ENCODE data around the gene ATP5PO. TPM values are rescaled to one million over a fixed set of nuclear protein-coding genes. Genes with fewer than 3 reads are reported as not detected.
"Not testable (repeated sequence)": the region's sequence is repeated elsewhere in the genome, so short reads cannot be mapped to it uniquely, and the experiment has no call there.

ATP5PO gene
- polyA plus RNA-seq, 3 donors: 413 to 466 (median 446) TPM

DNA sequence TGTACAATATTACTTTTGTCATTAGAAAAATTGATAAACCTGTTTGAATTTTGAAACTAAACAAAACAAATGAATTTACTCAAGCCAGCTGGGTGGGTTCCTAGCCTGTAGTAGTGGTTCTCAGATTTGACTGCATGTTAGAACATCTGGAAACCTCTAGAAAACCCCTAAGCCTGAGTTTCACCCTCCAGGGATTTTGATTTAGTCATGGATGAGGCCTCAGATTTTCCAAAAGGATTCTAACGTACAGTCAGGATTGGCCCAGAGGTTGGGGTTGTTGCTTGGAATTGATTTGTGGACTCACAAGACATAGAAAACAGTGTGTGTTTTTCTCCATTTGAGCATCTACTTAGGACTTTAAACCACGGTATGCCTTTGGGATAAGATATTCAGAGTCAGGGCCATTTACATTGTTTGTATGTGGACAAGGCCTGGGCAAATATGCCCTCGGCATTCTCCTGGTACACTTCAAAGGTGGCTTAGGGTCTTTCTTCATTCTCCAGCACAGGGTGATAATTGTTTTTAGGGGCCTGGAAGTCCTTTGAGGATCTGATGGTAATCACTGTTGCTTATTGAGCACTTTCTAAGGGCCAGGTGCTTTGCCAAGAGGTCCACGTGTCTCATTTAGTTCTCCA, 42.6 kb downstream of the ATP5PO start:
- no peak for DNase-seq (ENCODE audit: low read depth in 3 of 3, low spot score in 2 of 3)

DNA sequence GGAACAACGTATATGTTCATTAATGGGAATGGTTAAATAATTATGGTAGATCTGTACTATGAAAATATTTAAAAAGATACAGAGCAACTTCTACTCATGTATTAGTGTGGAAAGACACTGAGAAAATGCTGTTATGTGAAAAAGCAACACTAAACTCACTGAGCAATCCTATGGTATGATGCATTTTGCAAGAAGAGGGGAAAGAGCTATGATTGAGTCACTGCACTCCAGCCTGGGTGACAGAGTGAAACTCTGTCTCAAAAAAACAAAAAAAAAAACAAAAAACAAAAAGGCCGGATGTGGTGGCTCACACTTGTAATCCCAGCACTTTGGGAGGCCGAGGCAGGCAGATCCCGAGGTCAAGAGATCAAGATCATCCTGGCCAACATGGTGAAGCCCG, 44.4 kb downstream of the ATP5PO start:
- no peak for DNase-seq (ENCODE audit: low read depth in 3 of 3, low spot score in 2 of 3)

GRCh38 chr21:33870768-33871167, 44.8 kb downstream of the ATP5PO start:
- no peak for DNase-seq (ENCODE audit: low read depth in 3 of 3, low spot score in 2 of 3)

- DNase-seq (ENCODE audit: low read depth in 3 of 3, low spot score in 2 of 3): no peak
These were observed 45.7 kb downstream of the ATP5PO start for GRCh38 chr21:33869873-33870272.

- DNase-seq (ENCODE audit: low read depth in 3 of 3, low spot score in 2 of 3): not testable (repeated sequence)
These were observed 47.7 kb downstream of the ATP5PO start for GRCh38 chr21:33867868-33868267.

GRCh38 chr21:33866826-33867225, 48.8 kb downstream of the ATP5PO start:
- no peak for DNase-seq (ENCODE audit: low read depth in 3 of 3, low spot score in 2 of 3)

DNA sequence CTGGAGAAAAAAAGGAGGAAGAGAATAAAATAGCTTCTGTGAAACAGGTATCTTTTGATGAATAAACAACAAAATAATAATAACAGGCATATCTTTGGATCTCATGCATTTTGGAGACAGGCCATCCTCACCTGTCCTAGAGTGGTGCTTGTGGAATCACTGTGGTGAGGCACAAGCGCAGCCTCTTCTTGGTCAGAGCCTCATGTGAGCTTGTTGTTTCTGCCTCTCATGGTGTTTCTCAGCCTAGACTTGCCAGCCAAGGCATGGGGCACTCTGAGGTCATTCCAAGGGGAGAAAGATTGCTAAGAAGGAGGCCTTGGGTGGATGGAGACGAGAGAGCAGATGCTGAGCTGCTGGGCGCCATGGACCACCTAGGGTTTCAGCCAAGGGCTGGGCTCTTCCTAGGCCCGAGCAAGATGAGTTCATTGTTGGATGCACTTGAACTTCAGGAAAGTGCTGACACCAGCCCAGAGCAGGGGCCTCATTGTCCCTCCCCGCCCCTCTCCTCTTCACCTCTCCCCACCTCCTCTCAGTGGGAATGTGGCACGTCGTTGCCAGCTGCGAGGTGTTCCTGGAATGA, 49.5 kb downstream of the ATP5PO start:
- no peak for DNase-seq (ENCODE audit: low read depth in 3 of 3, low spot score in 2 of 3)

GRCh38 chr21:33865176-33865575, 50.4 kb downstream of the ATP5PO start:
- DNase-seq (ENCODE audit: low read depth in 3 of 3, low spot score in 2 of 3): no peak

DNA sequence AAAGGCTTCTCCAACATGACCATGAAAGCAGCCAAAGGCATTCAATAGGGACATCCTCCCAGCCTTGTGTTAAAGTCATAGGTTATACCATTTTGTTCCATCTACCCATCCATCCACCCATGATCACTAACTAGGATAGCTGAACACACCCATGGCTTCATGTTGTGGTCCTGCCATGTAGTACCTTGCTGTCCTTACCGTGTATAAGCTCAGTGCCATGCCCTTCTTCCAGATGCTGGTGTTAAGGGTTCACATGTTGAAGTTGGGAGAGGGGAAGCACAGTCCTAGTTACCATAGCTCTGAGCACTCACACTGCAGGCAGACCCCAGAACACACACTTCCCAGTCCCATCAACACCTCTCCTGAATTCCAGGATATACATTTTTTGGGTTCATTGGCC, 51.5 kb downstream of the ATP5PO start:
- no peak for DNase-seq (ENCODE audit: low read depth in 3 of 3, low spot score in 2 of 3)

- not testable (repeated sequence) for DNase-seq (ENCODE audit: low read depth in 3 of 3, low spot score in 2 of 3)
These were observed 52.4 kb downstream of the ATP5PO start for GRCh38 chr21:33863191-33863590.

GRCh38 chr21:33861125-33861524, 54.5 kb downstream of the ATP5PO start:
- no peak for DNase-seq (ENCODE audit: low read depth in 3 of 3, low spot score in 2 of 3)

GRCh38 chr21:33860332-33860879, 55.2 kb downstream of the ATP5PO start:
- DNase-seq (ENCODE audit: low read depth in 3 of 3, low spot score in 2 of 3): no peak

GRCh38 chr21:33859373-33860102, 56.1 kb downstream of the ATP5PO start:
- DNase-seq (ENCODE audit: low read depth in 3 of 3, low spot score in 2 of 3): no peak

GRCh38 chr21:33858667-33859372, 56.8 kb downstream of the ATP5PO start:
- DNase-seq (ENCODE audit: low read depth in 3 of 3, low spot score in 2 of 3): no peak

GRCh38 chr21:33857846-33858666, 57.5 kb downstream of the ATP5PO start:
- no peak for DNase-seq (ENCODE audit: low read depth in 3 of 3, low spot score in 2 of 3)

DNA sequence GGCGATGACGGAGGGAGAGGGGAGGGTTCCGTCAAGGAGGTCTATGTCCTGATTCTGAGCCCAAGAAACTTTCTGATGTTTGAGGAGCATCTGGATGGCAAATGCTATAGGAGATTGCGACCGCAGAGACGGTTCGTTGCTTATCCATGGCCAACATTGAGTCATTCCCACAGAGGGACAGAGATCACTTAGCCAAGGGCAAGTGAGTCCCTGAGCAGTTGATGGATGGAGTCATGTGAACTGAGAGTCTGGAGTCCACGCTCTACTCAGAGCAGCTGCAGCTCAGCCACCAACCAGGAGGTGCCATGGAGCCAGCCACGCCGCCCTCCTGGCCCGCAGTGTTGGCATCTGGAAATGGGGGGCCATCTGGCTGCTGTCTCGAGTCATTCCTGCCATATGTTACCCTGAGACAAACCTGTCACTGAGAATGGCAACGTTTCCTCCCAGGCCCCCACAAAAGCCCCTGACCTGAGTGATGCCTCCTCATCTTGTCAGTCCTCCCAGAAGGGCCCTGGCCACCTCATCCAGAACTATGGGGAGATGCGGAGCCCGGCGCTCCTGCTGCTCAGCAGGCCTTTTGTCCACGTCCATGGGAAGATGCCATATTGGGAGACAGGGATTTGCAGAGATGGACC, 58.6 kb downstream of the ATP5PO start:
- DNase-seq (ENCODE audit: low read depth in 3 of 3, low spot score in 2 of 3): no peak

DNA sequence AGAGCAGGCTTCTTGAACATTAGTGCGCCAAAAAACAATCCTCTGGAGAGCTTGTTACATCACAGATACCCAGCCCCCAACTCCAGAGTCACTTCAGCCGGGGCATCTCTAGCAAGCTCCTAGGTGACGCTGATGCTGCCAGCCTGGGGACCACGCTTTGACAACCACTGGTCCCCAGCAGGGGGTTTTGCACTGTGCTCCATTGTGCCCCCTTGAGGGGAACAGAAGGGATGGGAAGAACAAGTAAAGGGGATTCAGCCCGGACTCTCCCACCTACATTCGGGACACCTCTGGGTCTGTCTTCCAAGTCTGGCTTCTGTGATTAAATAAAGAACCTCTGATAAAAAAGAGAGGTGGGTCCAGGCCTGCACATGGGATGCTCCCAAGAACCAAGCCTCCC, 60.4 kb downstream of the ATP5PO start:
- no peak for DNase-seq (ENCODE audit: low read depth in 3 of 3, low spot score in 2 of 3)

DNA sequence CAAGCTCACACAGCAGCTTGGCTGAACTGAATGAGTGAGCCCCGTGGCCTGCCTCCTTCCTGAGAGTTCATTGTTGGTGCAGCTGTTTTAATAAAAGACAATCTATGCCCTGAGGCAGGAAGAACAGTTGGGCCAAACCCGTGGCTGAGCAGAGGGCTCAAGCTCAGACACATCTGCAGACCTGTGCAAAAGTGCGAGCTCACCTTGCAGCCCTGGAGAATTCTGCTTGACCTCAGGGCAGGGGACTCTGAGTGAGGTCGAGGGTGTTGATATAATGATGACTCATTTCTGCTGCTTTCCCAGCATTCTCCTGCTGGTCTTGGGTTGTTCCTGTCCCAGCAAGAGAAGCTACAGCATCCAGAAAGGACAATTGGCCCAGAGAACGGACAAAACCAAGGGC, 61.0 kb downstream of the ATP5PO start:
- DNase-seq (ENCODE audit: low read depth in 3 of 3, low spot score in 2 of 3): no peak
